ENCODE results near the gene ADAMTS6. TPM values are rescaled to one million over a fixed set of nuclear protein-coding genes. Genes with fewer than 3 reads are reported as not detected.
A peak's percentile ranks its signal among the peaks of the same experiment; 100 is the strongest.

The ADAMTS6 gene
- total RNA-seq, 4 donors from 2014 or later: 0.23 to 3.8 (median 1.0) TPM

DNA sequence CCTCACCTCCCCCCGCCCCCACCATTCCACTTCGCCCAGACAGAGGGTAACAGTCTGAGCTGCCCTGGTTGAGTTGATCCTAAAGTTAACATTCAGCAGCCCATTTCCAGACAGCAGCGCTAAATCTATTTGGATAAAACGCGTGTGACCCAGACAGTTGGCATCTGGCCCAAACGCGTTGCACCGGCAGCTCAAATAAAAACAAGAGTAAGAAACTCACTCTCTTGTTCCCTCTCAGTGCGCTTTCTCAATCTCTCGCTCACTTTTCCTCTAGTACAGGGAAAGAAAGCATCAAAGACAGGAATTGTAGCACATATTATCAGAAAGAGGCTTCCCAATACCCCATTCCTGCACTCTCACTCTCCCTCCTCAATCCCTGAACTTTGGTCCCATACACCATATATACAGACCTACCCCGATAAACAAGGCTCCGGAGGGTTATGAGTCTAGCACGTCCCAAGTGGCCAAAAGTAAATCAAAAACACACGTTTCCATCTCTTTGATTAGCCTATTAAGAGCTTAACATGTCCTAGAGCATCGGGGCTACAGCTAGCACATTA is 1.3 kb downstream of the ADAMTS6 start:
- peak overlapping the region; percentile 14 to 78 (median 53) for H3K4me3 ChIP-seq
- 1 to 4% methylated on average over 15 of the region's 15 CpGs for WGBS, 2 donors

DNA sequence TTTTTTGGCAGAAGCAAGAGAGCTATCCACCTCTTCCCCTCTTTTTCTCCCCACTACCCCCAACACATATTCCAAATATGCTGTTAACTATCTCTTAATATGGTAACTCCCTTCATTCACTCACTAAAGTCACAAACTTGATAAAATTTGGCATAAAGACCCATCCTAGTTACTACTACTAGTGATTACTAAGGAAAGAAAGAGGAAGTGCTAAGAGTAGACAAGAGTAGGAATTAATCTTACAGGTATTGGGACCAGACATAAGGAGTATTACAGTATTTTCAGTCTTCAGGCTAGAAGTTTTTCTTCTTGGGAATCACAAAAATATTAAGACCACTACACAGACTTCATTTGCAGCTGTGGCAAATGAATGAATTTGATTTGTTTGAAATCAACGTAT is 2.2 kb downstream of the ADAMTS6 start:
- 39 to 48% methylated on average over 1 of the region's 1 CpG for WGBS, 2 donors
- H3K9me3 ChIP-seq: no peaks in the 10 kb centered on the region
- H3K27ac ChIP-seq: peak overlapping the region in 1 of 4 donors; percentile 80

More for the DNA sequence above, 1.3 kb downstream of the ADAMTS6 start:
- no peaks in the 10 kb centered on the region for H3K27me3 ChIP-seq
- peaks cover 0 to 34% (median 3%) of the 10 kb centered on the region in 3 donors for H3K4me1 ChIP-seq
- H3K9me3 ChIP-seq: no peaks in the 10 kb centered on the region
- no peak for DNase-seq
- H3K27ac ChIP-seq: peak overlapping the region; percentile 31 to 89 (median 80)
- TF ChIP-seq POLR2A (IDR thresholded peaks at IDR 0.05) (no peak), CTCF (IDR thresholded peaks at IDR 0.05) (no peak)
- intact Hi-C loops (cut with DNase I): loop anchor here (10.0 kb wide), 1 partner anchor 666 kb away; no protein-coding TSS in a partner anchor
- H3K36me3 ChIP-seq: no peaks in the 10 kb centered on the region

DNA sequence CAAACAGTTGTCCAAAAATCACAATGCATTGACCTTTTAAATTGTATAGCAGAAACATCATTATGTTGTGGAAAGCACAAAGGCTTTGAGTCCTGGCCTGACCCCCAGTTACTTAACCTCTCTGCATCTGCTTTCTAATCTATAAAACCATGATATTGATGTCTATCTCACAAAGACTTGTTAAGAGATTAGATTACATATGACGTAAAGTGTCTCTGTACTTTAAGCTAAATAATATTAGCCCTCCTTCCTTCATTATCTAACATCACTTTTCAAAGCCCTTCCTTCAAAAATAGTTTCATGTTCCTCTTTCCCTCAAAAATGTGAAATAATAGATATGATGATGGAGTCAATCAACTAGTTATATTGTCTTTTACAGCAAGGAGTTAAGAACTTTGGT is 3.4 kb downstream of the ADAMTS6 start:
- H3K27me3 ChIP-seq: no peaks in the 10 kb centered on the region
- 81 to 87% methylated on average over 1 of the region's 1 CpG for WGBS, 2 donors
- no peaks in the 10 kb centered on the region for H3K36me3 ChIP-seq
- DNase-seq: no peak
- H3K27ac ChIP-seq: no peak overlapping the region
- no peak overlapping the region for H3K4me3 ChIP-seq
- intact Hi-C loops (cut with DNase I): no loop called here
- peaks cover 0 to 29% (median 3%) of the 10 kb centered on the region in 3 donors for H3K4me1 ChIP-seq
- no peaks in the 10 kb centered on the region for H3K9me3 ChIP-seq
- TF ChIP-seq CTCF (IDR thresholded peaks at IDR 0.05) (no peak), POLR2A (IDR thresholded peaks at IDR 0.05) (no peak)

More for the DNA sequence above, 2.2 kb downstream of the ADAMTS6 start:
- no peaks in the 10 kb centered on the region for H3K36me3 ChIP-seq
- no peak for DNase-seq
- H3K4me1 ChIP-seq: peaks cover 0 to 34% (median 3%) of the 10 kb centered on the region in 3 donors
- intact Hi-C loops (cut with DNase I): no loop called here
- H3K4me3 ChIP-seq: peak overlapping the region in 2 of 4 donors; percentile 59 to 78
- no peaks in the 10 kb centered on the region for H3K27me3 ChIP-seq
- TF ChIP-seq CTCF (IDR thresholded peaks at IDR 0.05) (no peak), POLR2A (IDR thresholded peaks at IDR 0.05) (no peak)

- H3K4me1 ChIP-seq: peaks cover 0 to 15% (median 0%) of the 10 kb centered on the region in 3 donors
- intact Hi-C loops (cut with DNase I): no loop called here
- no peak for DNase-seq
- TF ChIP-seq POLR2A (IDR thresholded peaks at IDR 0.05) (no peak), CTCF (IDR thresholded peaks at IDR 0.05) (no peak)
- no peaks in the 10 kb centered on the region for H3K27me3 ChIP-seq
- no peak overlapping the region for H3K4me3 ChIP-seq
- H3K36me3 ChIP-seq: no peaks in the 10 kb centered on the region
- no peaks in the 10 kb centered on the region for H3K9me3 ChIP-seq
- 80 to 83% methylated on average over 1 of the region's 1 CpG for WGBS, 2 donors
- H3K27ac ChIP-seq: no peak overlapping the region
Observed at GRCh38 chr5:65475895-65476294, 5.8 kb downstream of the ADAMTS6 start.

DNA sequence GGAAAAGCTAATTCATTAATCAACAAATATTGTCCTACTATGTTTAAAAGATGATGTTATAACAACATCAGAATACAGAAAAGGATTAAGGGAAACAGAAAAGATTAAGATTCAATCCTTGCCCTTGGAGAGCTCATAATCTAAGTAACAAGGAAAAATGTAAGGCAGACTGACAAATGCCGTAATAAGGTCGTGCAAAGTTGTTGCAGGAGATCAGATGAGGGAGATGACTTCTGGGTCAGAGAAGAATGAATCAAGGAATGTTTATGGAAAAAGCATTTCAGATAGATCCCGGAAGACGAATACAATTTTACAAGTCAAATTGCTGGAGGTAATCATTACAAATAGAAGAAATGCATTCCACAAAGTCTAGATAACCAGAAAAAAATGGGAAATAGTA is 6.4 kb downstream of the ADAMTS6 start:
- Histone ChIP-seq H3K36me3 (no peaks in the 10 kb centered on the region), H3K4me1 (peaks cover 0 to 10% (median 0%) of the 10 kb centered on the region in 3 donors), H3K4me3 (no peak overlapping the region), H3K27ac (no peak overlapping the region), H3K27me3 (no peaks in the 10 kb centered on the region), H3K9me3 (no peaks in the 10 kb centered on the region)
- intact Hi-C loops (cut with DNase I): no loop called here
- no peak for DNase-seq
- TF ChIP-seq CTCF (IDR thresholded peaks at IDR 0.05): no peak
- TF ChIP-seq POLR2A (IDR thresholded peaks at IDR 0.05): no peak
- WGBS, 2 donors: 79 to 89% methylated on average over 4 of the region's 4 CpGs

Data from esophagus squamous epithelium (tissue), 5 donors.